Neural cell (in vitro differentiated cells): ENCODE measurements around the gene COL18A1. TPM values are rescaled to one million over a fixed set of nuclear protein-coding genes. Genes with fewer than 3 reads are reported as not detected.

Source experiments
- H2AFZ ChIP-seq: fragments of 200-600, 300-800 bp; sonication (generic), shearing (Covaris generic); 2 replicates; pipeline ENCODE4 v1.6.0; 2014; ENCODE audit warnings: low read depth, mild to moderate bottlenecking, antibody characterized with exemption, low read length, moderate library complexity
- H3F3A ChIP-seq: fragments of 200-600 bp; shearing (Covaris generic); 2 replicates; pipeline ENCODE4 v1.6.1; 2016; ENCODE audit warnings: mild to moderate bottlenecking, moderate library complexity, mixed read lengths, antibody characterized with exemption, low read length; ENCODE audit not compliant: insufficient read depth, poor library complexity, severe bottlenecking
- H3K27ac ChIP-seq: fragments of 200-600, 300-800 bp; sonication (generic), shearing (Covaris generic); 2 replicates; pipeline ENCODE4 v1.5.1; 2014; ENCODE audit warnings: mild to moderate bottlenecking, low read length, moderate library complexity
- H3K27me3 ChIP-seq: fragments of 300-800, 200-600 bp; sonication (generic), shearing (Covaris generic); 2 replicates; pipeline ENCODE4 v1.6.0; 2014; ENCODE audit warnings: mild to moderate bottlenecking, low read depth, low read length, moderate library complexity; ENCODE audit not compliant: insufficient read depth
- H3K36me3 ChIP-seq: fragments of 300-800, 200-600 bp; sonication (generic), shearing (Covaris generic); 2 replicates; pipeline ENCODE4 v1.5.1; 2014; ENCODE audit warnings: mild to moderate bottlenecking, antibody characterized with exemption, low read length, moderate library complexity; ENCODE audit not compliant: insufficient read depth
- H3K4me2 ChIP-seq: fragments of 300-800, 200-600 bp; sonication (generic), shearing (Covaris generic); 2 replicates; pipeline ENCODE4 v1.6.0; 2014; ENCODE audit warnings: mild to moderate bottlenecking, low read length
- H3K4me3 ChIP-seq: fragments of 300-800, 200-600 bp; sonication (generic), shearing (Covaris generic); 2 replicates; pipeline ENCODE4 v1.5.1; 2014; ENCODE audit warnings: mild to moderate bottlenecking, low read length, moderate library complexity
- H3K79me2 ChIP-seq: fragments of 200-600 bp; shearing (Covaris generic); replicated peaks from 2 replicates; pipeline ENCODE4 v1.6.0; 2014; ENCODE audit warnings: mild to moderate bottlenecking, low read length, moderate library complexity; ENCODE audit not compliant: insufficient read depth
- H3K9ac ChIP-seq: fragments of 300-800, 200-600 bp; sonication (generic), shearing (Covaris generic); 2 replicates; pipeline ENCODE4 v1.6.1; 2016; ENCODE audit warnings: mild to moderate bottlenecking, low read length, mixed read lengths
- H3K9me2 ChIP-seq: fragments of 200-600 bp; shearing (Covaris generic); 2 replicates; pipeline ENCODE4 v1.6.1; 2016; ENCODE audit warnings: mild to moderate bottlenecking, low read length, mixed read lengths; ENCODE audit not compliant: insufficient read depth
- H3K9me3 ChIP-seq: fragments of 200-600, 300-800 bp; sonication (generic), shearing (Covaris generic); 2 replicates; pipeline ENCODE4 v1.6.1; 2016; ENCODE audit warnings: mild to moderate bottlenecking, mixed run types, low read length, moderate library complexity, mixed read lengths
- H4K20me1 ChIP-seq: fragments of 200-600 bp; shearing (Covaris generic); 2 replicates; pipeline ENCODE4 v1.6.1; 2016; ENCODE audit warnings: mild to moderate bottlenecking, mixed run types; ENCODE audit not compliant: insufficient read depth
- CTCF ChIP-seq: fragments of 450-650 bp; IDR thresholded peaks from 2 replicates; pipeline ENCODE4 v1.5.1; 2014; ENCODE audit warnings: antibody characterized with exemption, mild to moderate bottlenecking, moderate library complexity; ENCODE audit not compliant: poor library complexity, severe bottlenecking
- EP300 ChIP-seq: fragments of 450-650 bp; conservative IDR thresholded peaks from 2 replicates; pipeline ENCODE4 v1.6.1; 2014; ENCODE audit warnings: antibody characterized with exemption, mild to moderate bottlenecking, moderate library complexity; ENCODE audit not compliant: poor library complexity, severe bottlenecking
- EZH2 ChIP-seq: fragments of 200-600, 300-800 bp; shearing (Covaris generic), sonication (generic); IDR thresholded peaks from 2 replicates; pipeline ENCODE4 v1.6.1; 2014; ENCODE audit warnings: antibody characterized with exemption, low read length, borderline replicate concordance, mild to moderate bottlenecking; ENCODE audit not compliant: insufficient read depth, poor library complexity, severe bottlenecking
- MXI1 ChIP-seq: fragments of 450-650 bp; conservative IDR thresholded peaks from 2 replicates; pipeline ENCODE4 v1.6.1; 2014; ENCODE audit warnings: antibody characterized with exemption, mild to moderate bottlenecking; ENCODE audit not compliant: poor library complexity, severe bottlenecking
- POLR2AphosphoS5 ChIP-seq: IDR thresholded peaks from 2 replicates; pipeline ENCODE4 v1.6.1; 2012
- RAD21 ChIP-seq: fragments of 450-650 bp; conservative IDR thresholded peaks from 2 replicates; pipeline ENCODE4 v1.6.1; 2014; ENCODE audit warnings: antibody characterized with exemption, mild to moderate bottlenecking, moderate library complexity
- REST ChIP-seq: IDR thresholded peaks from 2 replicates; pipeline ENCODE4 v1.6.1; 2012; ENCODE audit warnings: borderline replicate concordance
- SMC3 ChIP-seq: fragments of 450-650 bp; conservative IDR thresholded peaks from 2 replicates; pipeline ENCODE4 v1.6.1; 2014; ENCODE audit warnings: antibody characterized with exemption, mild to moderate bottlenecking, moderate library complexity; ENCODE audit not compliant: poor library complexity
- TAF1 ChIP-seq: IDR thresholded peaks from 2 replicates; pipeline ENCODE4 v1.6.1; 2012; ENCODE audit warnings: low read depth
- polyA plus RNA-seq: library from polyadenylated mRNA; depleted of rRNA; stranded (reverse); fragments of >200 nt; gene quantifications from 2 replicates; pipeline ENCODE4 v1.2.3, GENCODE V29; 2014

Gene COL18A1
- polyA plus RNA-seq, 1 donor from 2014 or later = 2.5 TPM

GRCh38 chr21:45478115-45478801 lies 73.3 kb downstream of the COL18A1 start:
- TF ChIP-seq RAD21 (peak; percentile 34), TAF1 (no peak), EP300 (no peak), SMC3 (peak; percentile 56), CTCF (peak; percentile 69), REST (no peak), POLR2AphosphoS5 (no peak), EZH2 (no peak), MXI1 (no peak)
- Histone ChIP-seq H3K27ac (no peak overlapping the region), H2AFZ (no peak overlapping the region), H3K4me2 (no peak overlapping the region), H3K27me3 (no peaks in the 10 kb centered on the region), H3K9me2 (no peaks in the 10 kb centered on the region), H3F3A (no peaks in the 10 kb centered on the region), H3K79me2 (no peaks in the 10 kb centered on the region), H3K9ac (no peak overlapping the region), H3K9me3 (no peaks in the 10 kb centered on the region), H3K36me3 (no peaks in the 10 kb centered on the region), H3K4me3 (no peak overlapping the region), H4K20me1 (no peaks in the 10 kb centered on the region)

- Histone ChIP-seq H3K9me3 (no peaks in the 10 kb centered on the region), H3F3A (no peaks in the 10 kb centered on the region), H3K27ac (no peak overlapping the region), H3K4me3 (no peak overlapping the region), H3K4me2 (no peak overlapping the region), H3K9me2 (no peaks in the 10 kb centered on the region), H3K36me3 (no peaks in the 10 kb centered on the region), H4K20me1 (no peaks in the 10 kb centered on the region), H3K27me3 (no peaks in the 10 kb centered on the region), H3K79me2 (no peaks in the 10 kb centered on the region), H2AFZ (no peak overlapping the region), H3K9ac (no peak overlapping the region)
- no peak for TF ChIP-seq MXI1
- TF ChIP-seq EP300 = no peak
- TF ChIP-seq RAD21 = no peak
- no peak for TF ChIP-seq REST
- TF ChIP-seq SMC3 = no peak
- no peak for TF ChIP-seq EZH2
- no peak for TF ChIP-seq POLR2AphosphoS5
- no peak for TF ChIP-seq TAF1
- no peak for TF ChIP-seq CTCF
Measured at GRCh38 chr21:45478816-45479669, 74.1 kb downstream of the COL18A1 start.
